ENCODE measurements around the gene LMTK3.

Gene LMTK3

GRCh38 chr19:48484931-48485612 is 26.6 kb downstream of the LMTK3 start:
- DNase-seq: no peak

GRCh38 chr19:48484247-48484893 is 27.3 kb downstream of the LMTK3 start:
- DNase-seq: no peak

- no peak for DNase-seq
Observed at GRCh38 chr19:48483301-48483700, 28.3 kb downstream of the LMTK3 start.

GRCh38 chr19:48481846-48482639 is 29.6 kb downstream of the LMTK3 start:
- DNase-seq: peak; percentile 38

- DNase-seq: peak; percentile 32
Observed at GRCh38 chr19:48480558-48481500, 30.8 kb downstream of the LMTK3 start.

GRCh38 chr19:48480183-48480557 is 31.5 kb downstream of the LMTK3 start:
- DNase-seq: no peak

- no peak for DNase-seq
Observed at GRCh38 chr19:48479686-48480085, 31.9 kb downstream of the LMTK3 start.

GRCh38 chr19:48478339-48479256 is 33.0 kb downstream of the LMTK3 start:
- DNase-seq: no peak

- no peak for DNase-seq
Observed at GRCh38 chr19:48477698-48478338, 33.8 kb downstream of the LMTK3 start.

GRCh38 chr19:48477067-48477685 is 34.5 kb downstream of the LMTK3 start:
- no peak for DNase-seq

GRCh38 chr19:48476176-48476575 is 35.5 kb downstream of the LMTK3 start:
- DNase-seq: no peak

- DNase-seq: no peak
Observed at GRCh38 chr19:48475369-48476068, 36.1 kb downstream of the LMTK3 start.

- DNase-seq: no peak
Observed at GRCh38 chr19:48474084-48474592, 37.5 kb downstream of the LMTK3 start.

- no peak for DNase-seq
Observed at GRCh38 chr19:48473161-48473966, 38.3 kb downstream of the LMTK3 start.

- DNase-seq: no peak
Observed at GRCh38 chr19:48471836-48472235, 39.8 kb downstream of the LMTK3 start.

- no peak for DNase-seq
Observed at GRCh38 chr19:48470856-48471255, 40.8 kb downstream of the LMTK3 start.

- no peak for DNase-seq
Observed at GRCh38 chr19:48469934-48470680, 41.5 kb downstream of the LMTK3 start.

- DNase-seq: peak; percentile 85
Observed at GRCh38 chr19:48469289-48469881, 42.2 kb downstream of the LMTK3 start, which contains the start of gene CYTH2. Gene CYTH2 (plus strand): TSS chr19:48469369. CDS start chr19:48469508, 139 bp downstream.

Measured in EL (cell line).